ENCODE results near the gene MSRB3. TPM values are rescaled to one million over a fixed set of nuclear protein-coding genes. Genes with fewer than 3 reads are reported as not detected.

MSRB3 gene
- total RNA-seq, 1 donor from 2014 or later = 44.2 TPM

GRCh38 chr12:65325183-65325582 is 46.7 kb downstream of the MSRB3 start:
- DNase-seq (ENCODE audit: low read depth in 2 of 2) = no peak

GRCh38 chr12:65326616-65327015 is 48.1 kb downstream of the MSRB3 start:
- no peak for DNase-seq (ENCODE audit: low read depth in 2 of 2)

GRCh38 chr12:65327207-65328076 is 49.0 kb downstream of the MSRB3 start:
- DNase-seq (ENCODE audit: low read depth in 2 of 2) = no peak

GRCh38 chr12:65329721-65330120 is 51.2 kb downstream of the MSRB3 start:
- no peak for DNase-seq (ENCODE audit: low read depth in 2 of 2)

GRCh38 chr12:65330331-65330730 is 51.8 kb downstream of the MSRB3 start:
- DNase-seq (ENCODE audit: low read depth in 2 of 2) = peak in 1 of 2 donors; percentile 29

- DNase-seq (ENCODE audit: low read depth in 2 of 2) = no peak
Observed at GRCh38 chr12:65331456-65331855, 53.0 kb downstream of the MSRB3 start.

GRCh38 chr12:65333649-65334048 is 55.2 kb downstream of the MSRB3 start:
- no peak for DNase-seq (ENCODE audit: low read depth in 2 of 2)

GRCh38 chr12:65334521-65334920 is 56.0 kb downstream of the MSRB3 start:
- no peak for DNase-seq (ENCODE audit: low read depth in 2 of 2)

- DNase-seq (ENCODE audit: low read depth in 2 of 2) = peak in 1 of 2 donors; percentile 63
Observed at GRCh38 chr12:65335021-65335714, 56.7 kb downstream of the MSRB3 start.

- no peak for DNase-seq (ENCODE audit: low read depth in 2 of 2)
Observed at GRCh38 chr12:65335981-65336380, 57.5 kb downstream of the MSRB3 start.

GRCh38 chr12:65339161-65339560 is 60.7 kb downstream of the MSRB3 start:
- no peak for DNase-seq (ENCODE audit: low read depth in 2 of 2)

GRCh38 chr12:65343230-65343629 is 64.7 kb downstream of the MSRB3 start:
- DNase-seq (ENCODE audit: low read depth in 2 of 2) = no peak

- DNase-seq (ENCODE audit: low read depth in 2 of 2) = no peak
Observed at GRCh38 chr12:65343801-65344200, 65.3 kb downstream of the MSRB3 start.

- no peak for DNase-seq (ENCODE audit: low read depth in 2 of 2)
Observed at GRCh38 chr12:65355461-65355860, 77.0 kb downstream of the MSRB3 start.

GRCh38 chr12:65362234-65363031 is 84.0 kb downstream of the MSRB3 start:
- DNase-seq (ENCODE audit: low read depth in 2 of 2) = no peak

- DNase-seq (ENCODE audit: low read depth in 2 of 2) = no peak
Observed at GRCh38 chr12:65364046-65364445, 85.6 kb downstream of the MSRB3 start.

GRCh38 chr12:65367396-65367795 is 88.9 kb downstream of the MSRB3 start:
- no peak for DNase-seq (ENCODE audit: low read depth in 2 of 2)

GRCh38 chr12:65368055-65368454 is 89.6 kb downstream of the MSRB3 start:
- no peak for DNase-seq (ENCODE audit: low read depth in 2 of 2)

GRCh38 chr12:65372574-65372973 is 94.1 kb downstream of the MSRB3 start:
- DNase-seq (ENCODE audit: low read depth in 2 of 2) = no peak

GRCh38 chr12:65384240-65384639 is 105.8 kb downstream of the MSRB3 start:
- DNase-seq (ENCODE audit: low read depth in 2 of 2) = no peak

- DNase-seq (ENCODE audit: low read depth in 2 of 2) = no peak
Observed at GRCh38 chr12:65387396-65387795, 108.9 kb downstream of the MSRB3 start.

GRCh38 chr12:65389436-65389835 is 111.0 kb downstream of the MSRB3 start:
- DNase-seq (ENCODE audit: low read depth in 2 of 2) = no peak

Data from lung microvascular endothelial cell (primary cell).